ENCODE results near the gene OR10J4. TPM values are rescaled to one million over a fixed set of nuclear protein-coding genes. Genes with fewer than 3 reads are reported as not detected.

Gene OR10J4
- total RNA-seq, 6 donors from 2014 or later, result not detected

DNA sequence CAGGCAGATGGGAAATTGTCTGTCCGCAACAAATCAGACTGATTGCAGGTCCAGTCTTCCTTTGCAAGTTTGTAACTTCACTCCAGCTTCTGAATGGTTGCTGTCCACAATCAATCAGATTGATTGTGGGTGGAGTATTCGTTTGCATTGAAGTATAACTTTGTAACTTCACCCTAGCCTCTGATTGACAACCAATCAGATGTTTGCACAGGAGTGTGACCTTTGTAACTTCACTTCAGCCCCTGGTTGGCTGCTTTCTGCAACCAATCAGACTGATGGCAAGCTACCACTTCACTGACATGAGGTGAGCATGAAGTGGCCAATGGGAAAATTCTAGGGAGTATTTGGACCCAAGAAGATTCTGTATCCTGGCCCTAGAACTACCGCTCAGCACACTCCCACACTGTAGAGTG lies 33.2 kb downstream of the OR10J4 start:
- Histone ChIP-seq H3K4me3 (no peak overlapping the region), H3K36me3 (no peaks in the 10 kb centered on the region), H3K27me3 (no peaks in the 10 kb centered on the region), H3K9me3 (peaks cover 0 to 6% (median 3%) of the 10 kb centered on the region in 4 donors), H3K27ac (no peak overlapping the region), H3K4me1 (no peaks in the 10 kb centered on the region)
- DNase-seq (no peak), ATAC-seq (ENCODE audit: low FRiP score in 2 of 2) (no peak)
- WGBS, 2 donors, result 86 to 89% methylated on average over 3 of the region's 3 CpGs
- TF ChIP-seq EP300 (IDR thresholded peaks at IDR 0.05), result no peak
- TF ChIP-seq POLR2AphosphoS5 (IDR thresholded peaks at IDR 0.05), result no peak
- TF ChIP-seq, protein P1, sequence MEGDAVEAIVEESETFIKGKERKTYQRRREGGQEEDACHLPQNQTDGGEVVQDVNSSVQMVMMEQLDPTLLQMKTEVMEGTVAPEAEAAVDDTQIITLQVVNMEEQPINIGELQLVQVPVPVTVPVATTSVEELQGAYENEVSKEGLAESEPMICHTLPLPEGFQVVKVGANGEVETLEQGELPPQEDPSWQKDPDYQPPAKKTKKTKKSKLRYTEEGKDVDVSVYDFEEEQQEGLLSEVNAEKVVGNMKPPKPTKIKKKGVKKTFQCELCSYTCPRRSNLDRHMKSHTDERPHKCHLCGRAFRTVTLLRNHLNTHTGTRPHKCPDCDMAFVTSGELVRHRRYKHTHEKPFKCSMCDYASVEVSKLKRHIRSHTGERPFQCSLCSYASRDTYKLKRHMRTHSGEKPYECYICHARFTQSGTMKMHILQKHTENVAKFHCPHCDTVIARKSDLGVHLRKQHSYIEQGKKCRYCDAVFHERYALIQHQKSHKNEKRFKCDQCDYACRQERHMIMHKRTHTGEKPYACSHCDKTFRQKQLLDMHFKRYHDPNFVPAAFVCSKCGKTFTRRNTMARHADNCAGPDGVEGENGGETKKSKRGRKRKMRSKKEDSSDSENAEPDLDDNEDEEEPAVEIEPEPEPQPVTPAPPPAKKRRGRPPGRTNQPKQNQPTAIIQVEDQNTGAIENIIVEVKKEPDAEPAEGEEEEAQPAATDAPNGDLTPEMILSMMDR (IDR thresholded peaks at IDR 0.05), result no peak
- no peak for TF ChIP-seq POLR2A (IDR thresholded peaks at IDR 0.05)

DNA sequence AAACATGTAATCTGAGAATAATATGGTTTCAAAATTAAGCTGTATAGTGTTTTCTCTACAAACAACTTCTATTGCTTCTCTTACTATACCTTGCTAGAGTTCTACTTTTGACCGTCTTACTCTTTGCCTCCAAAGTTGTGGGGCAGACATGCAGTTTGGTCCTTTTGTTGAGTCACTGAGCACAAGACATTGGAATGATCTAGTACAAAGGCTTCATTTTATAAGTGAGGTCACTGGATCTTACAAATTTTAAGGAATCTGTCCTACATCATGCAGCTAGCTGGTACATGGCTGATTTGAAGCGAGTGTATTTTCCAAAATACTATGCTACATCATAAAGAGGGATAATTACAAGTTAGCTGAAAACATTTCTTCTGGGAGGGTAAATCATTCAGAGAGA lies 36.3 kb downstream of the OR10J4 start:
- no peaks in the 10 kb centered on the region for H3K4me1 ChIP-seq
- TF ChIP-seq POLR2AphosphoS5 (IDR thresholded peaks at IDR 0.05), result no peak
- TF ChIP-seq POLR2A (IDR thresholded peaks at IDR 0.05), result no peak
- no peak for ATAC-seq (ENCODE audit: low FRiP score in 2 of 2)
- no peaks in the 10 kb centered on the region for H3K27me3 ChIP-seq
- WGBS, 2 donors, result 98 to 100% methylated on average over 2 of the region's 2 CpGs
- H3K36me3 ChIP-seq, result no peaks in the 10 kb centered on the region
- no peaks in the 10 kb centered on the region for H3K9me3 ChIP-seq
- H3K27ac ChIP-seq, result no peak overlapping the region
- H3K4me3 ChIP-seq, result no peak overlapping the region
- DNase-seq, result no peak

DNA sequence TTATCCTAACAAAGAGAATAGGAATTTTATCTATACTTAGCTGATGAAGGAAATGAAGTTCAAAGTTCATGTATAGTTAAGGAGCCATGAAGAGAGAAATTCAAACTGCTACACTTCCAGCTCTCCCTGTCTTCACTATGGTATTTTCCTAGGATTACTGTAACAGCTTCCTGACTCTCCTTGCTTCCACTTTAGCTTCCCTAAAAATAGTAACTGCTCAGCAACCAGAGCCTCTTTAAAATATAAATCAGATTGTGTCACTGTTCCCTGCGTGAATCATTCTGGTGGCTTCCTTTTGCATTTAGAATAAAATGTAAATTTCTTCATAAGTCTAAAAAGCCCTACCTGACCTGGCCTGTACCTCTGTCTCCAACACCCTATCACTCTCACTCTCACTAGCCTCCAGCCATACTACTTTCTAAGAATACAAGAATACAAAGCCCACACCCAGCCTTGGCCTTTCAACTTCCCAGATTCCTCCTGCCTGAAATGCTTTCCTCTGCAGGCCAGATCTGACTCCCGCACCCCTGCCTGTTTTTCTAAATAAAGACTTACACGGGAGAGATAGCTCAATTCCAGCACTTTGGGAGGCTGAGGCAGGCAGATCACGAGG lies 38.0 kb downstream of the OR10J4 start:
- 49 to 81% methylated on average over 4 of the region's 4 CpGs for WGBS, 2 donors
- no peak overlapping the region for H3K27ac ChIP-seq
- H3K27me3 ChIP-seq, result no peaks in the 10 kb centered on the region
- DNase-seq, result no peak
- no peaks in the 10 kb centered on the region for H3K4me1 ChIP-seq
- no peaks in the 10 kb centered on the region for H3K9me3 ChIP-seq
- no peak overlapping the region for H3K4me3 ChIP-seq
- TF ChIP-seq EP300 (IDR thresholded peaks at IDR 0.05), result no peak
- no peak for TF ChIP-seq POLR2A (IDR thresholded peaks at IDR 0.05)
- TF ChIP-seq POLR2AphosphoS5 (IDR thresholded peaks at IDR 0.05), result no peak
- TF ChIP-seq, protein P1 (IDR thresholded peaks at IDR 0.05), result no peak
- no peak for ATAC-seq (ENCODE audit: low FRiP score in 2 of 2)
- H3K36me3 ChIP-seq, result no peaks in the 10 kb centered on the region

DNA sequence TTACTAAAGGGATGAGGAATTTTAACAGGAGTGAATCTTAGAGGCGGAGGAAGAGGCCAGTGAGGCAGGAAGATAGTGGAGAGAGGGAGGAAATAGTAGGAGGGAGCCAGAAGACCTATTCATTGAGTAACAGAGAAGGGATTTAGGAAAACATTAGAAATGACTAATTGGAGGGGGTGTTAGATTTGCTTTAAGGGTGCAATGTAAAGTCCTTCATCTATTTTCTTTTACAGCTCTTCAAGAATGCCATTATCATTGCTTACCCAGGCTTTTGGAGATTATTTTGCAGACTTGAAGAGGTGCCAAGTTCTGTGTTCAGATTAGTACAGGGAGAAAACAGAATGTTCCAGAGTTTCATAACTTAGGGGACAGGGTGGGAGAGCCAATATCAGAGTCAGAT lies 41.3 kb downstream of the OR10J4 start:
- no peak overlapping the region for H3K4me3 ChIP-seq
- ATAC-seq (ENCODE audit: low FRiP score in 2 of 2), result no peak
- no peak overlapping the region for H3K27ac ChIP-seq
- no peak for DNase-seq
- no peaks in the 10 kb centered on the region for H3K9me3 ChIP-seq
- H3K36me3 ChIP-seq, result no peaks in the 10 kb centered on the region
- no peaks in the 10 kb centered on the region for H3K4me1 ChIP-seq
- TF ChIP-seq EP300 (IDR thresholded peaks at IDR 0.05) (no peak), POLR2AphosphoS5 (IDR thresholded peaks at IDR 0.05) (no peak), POLR2A (IDR thresholded peaks at IDR 0.05) (no peak)
- TF ChIP-seq, protein P1 (IDR thresholded peaks at IDR 0.05), result no peak
- WGBS, 2 donors, result 66 to 74% methylated on average over 1 of the region's 1 CpG
- H3K27me3 ChIP-seq, result no peaks in the 10 kb centered on the region

DNA sequence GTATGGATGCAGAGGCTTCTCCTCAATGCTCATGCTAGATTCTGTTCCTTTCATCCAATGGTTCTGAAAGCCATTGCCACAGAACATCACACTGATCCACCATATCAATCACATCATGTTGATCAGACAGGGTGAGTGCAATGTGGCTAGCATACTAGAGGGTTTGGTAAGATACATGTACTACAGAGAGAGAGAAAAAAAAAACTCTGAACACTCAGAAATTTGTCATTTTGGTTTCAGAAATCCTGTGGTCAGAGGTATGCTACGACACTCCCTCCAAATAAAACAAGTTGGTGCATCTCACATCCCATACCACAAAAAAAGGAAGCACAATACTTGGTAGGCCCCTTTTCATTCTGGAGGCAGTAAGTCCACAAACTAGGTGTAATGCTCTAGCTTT lies 42.9 kb downstream of the OR10J4 start:
- H3K9me3 ChIP-seq, result no peaks in the 10 kb centered on the region
- H3K4me3 ChIP-seq, result no peak overlapping the region
- H3K4me1 ChIP-seq, result no peaks in the 10 kb centered on the region
- DNase-seq (no peak), ATAC-seq (ENCODE audit: low FRiP score in 2 of 2) (no peak)
- no peaks in the 10 kb centered on the region for H3K27me3 ChIP-seq
- TF ChIP-seq POLR2AphosphoS5 (IDR thresholded peaks at IDR 0.05), result no peak
- TF ChIP-seq EP300 (IDR thresholded peaks at IDR 0.05), result no peak
- TF ChIP-seq, protein P1 (IDR thresholded peaks at IDR 0.05), result no peak
- no peak for TF ChIP-seq POLR2A (IDR thresholded peaks at IDR 0.05)
- 48 to 67% methylated on average over 1 of the region's 1 CpG for WGBS, 2 donors
- no peaks in the 10 kb centered on the region for H3K36me3 ChIP-seq
- no peak overlapping the region for H3K27ac ChIP-seq

Other genes starting within 250 kb of the OR10J4 start
- gene ACKR1, start 227.3 kb upstream of the OR10J4 start, total RNA-seq, result 100 to 1,000 TPM in 1 of 6 donors, 10 to 100 TPM in 4, 1 to 10 TPM in 1; 2.1 to 133 (median 38.4) TPM
- 10 to 100 TPM in 1 of 6 donors, 1 to 10 TPM in 2, under 1 TPM in 1, not detected in 2; 0.98 to 11.8 (median 4.7) TPM for gene FCER1A, start 129.9 kb upstream of the OR10J4 start, total RNA-seq
- gene OR10J1, start 7.5 kb downstream of the OR10J4 start, total RNA-seq, result not detected
- gene OR10J5, start 103.8 kb downstream of the OR10J4 start, total RNA-seq, result not detected
- gene APCS, start 155.6 kb downstream of the OR10J4 start, total RNA-seq, result under 1 TPM in 2 of 6 donors, not detected in 4; 0.40 to 0.47 TPM